ENCODE data around the gene RAPGEFL1. TPM values are rescaled to one million over a fixed set of nuclear protein-coding genes. Genes with fewer than 3 reads are reported as not detected.

RAPGEFL1 gene
- total and polyA plus RNA-seq, 2 donors (not counting 1 experiment from before 2014, with no cell fraction given), result 3.0 to 5.6 TPM

DNA sequence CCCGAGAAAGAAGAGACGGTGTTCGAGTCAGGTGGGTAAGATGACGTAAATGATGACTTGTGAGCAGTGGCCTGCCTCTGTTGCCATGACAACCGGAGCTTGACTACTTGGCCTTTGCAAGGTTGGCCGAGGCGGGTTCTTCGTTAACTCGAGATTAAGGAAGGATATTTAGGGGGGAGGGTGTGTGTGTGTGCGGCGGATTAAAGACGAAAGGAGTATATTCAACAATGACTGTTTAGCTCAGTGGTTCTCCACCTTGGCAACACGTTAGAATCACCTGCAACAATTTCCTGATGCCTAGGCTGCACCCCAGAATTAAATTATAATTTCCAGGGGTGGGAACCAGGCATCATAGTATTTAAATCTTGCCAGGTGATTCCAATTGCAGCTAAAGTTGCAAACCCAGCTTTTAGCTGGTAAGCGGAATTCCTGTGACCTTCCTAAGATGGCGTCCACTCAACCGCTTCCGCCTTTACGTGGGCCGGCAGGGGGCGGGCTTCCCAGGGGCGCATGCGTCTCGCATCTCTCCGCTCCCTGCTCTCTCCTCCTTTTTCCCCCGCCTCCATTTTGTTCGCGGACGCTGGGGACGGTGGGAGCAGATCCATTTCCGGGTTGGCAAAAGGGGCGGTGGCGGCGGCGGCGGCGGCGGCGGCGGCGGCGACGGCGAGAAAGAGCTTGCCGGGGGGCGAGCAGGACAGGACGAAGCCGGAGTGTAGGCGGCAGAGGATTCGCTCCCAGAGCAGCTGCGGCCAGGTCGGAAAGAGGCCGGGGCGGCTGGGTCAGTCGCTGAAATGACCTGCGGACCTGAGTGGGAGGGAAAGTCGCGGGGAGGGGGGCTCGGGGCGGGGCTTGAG lies 41.7 kb downstream of the RAPGEFL1 start, which contains the start of gene WIPF2:
WIPF2 (plus strand) TSS at position 565 of the 854 bp plus-strand sequence. CDS start 37,156 bp downstream, outside the sequence.
- no peak for TF ChIP-seq EZH2 (IDR thresholded peaks at IDR 0.05; ENCODE audit: borderline replicate concordance, insufficient read depth, low read depth, low read length, poor library complexity, severe bottlenecking)
- TF ChIP-seq, protein P1, sequence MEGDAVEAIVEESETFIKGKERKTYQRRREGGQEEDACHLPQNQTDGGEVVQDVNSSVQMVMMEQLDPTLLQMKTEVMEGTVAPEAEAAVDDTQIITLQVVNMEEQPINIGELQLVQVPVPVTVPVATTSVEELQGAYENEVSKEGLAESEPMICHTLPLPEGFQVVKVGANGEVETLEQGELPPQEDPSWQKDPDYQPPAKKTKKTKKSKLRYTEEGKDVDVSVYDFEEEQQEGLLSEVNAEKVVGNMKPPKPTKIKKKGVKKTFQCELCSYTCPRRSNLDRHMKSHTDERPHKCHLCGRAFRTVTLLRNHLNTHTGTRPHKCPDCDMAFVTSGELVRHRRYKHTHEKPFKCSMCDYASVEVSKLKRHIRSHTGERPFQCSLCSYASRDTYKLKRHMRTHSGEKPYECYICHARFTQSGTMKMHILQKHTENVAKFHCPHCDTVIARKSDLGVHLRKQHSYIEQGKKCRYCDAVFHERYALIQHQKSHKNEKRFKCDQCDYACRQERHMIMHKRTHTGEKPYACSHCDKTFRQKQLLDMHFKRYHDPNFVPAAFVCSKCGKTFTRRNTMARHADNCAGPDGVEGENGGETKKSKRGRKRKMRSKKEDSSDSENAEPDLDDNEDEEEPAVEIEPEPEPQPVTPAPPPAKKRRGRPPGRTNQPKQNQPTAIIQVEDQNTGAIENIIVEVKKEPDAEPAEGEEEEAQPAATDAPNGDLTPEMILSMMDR (IDR thresholded peaks at IDR 0.05), result peak; percentile 71
- DNase-seq, result peak; percentile 98
- no peaks in the 10 kb centered on the region for H4K20me1 ChIP-seq (ENCODE audit: control insufficient read depth, insufficient read depth, low read length, poor library complexity, severe bottlenecking)
- no peaks in the 10 kb centered on the region for H3K9me3 Mint-ChIP-seq (ENCODE audit: insufficient read depth)
- H3K4me1 ChIP-seq (ENCODE audit: control insufficient read depth in 2 of 2, insufficient read depth in 2 of 2, low read length in 2 of 2), result peaks cover 12 to 21% of the 10 kb centered on the region in 2 donors
- H3K27me3 Mint-ChIP-seq, result no peaks in the 10 kb centered on the region
- ChIA-PET CTCF (interaction anchor here (0.6 to 3.1 kb wide), 25 partner anchors 11 to 597 kb away, joined by 3 to 28 read pairs (median 4); partner anchors contain the start of genes CDC6, MSL1, PSMD3 and RAPGEFL1), POLR2A (interaction anchor here (0.5 to 1.4 kb wide), 12 partner anchors 13 to 266 kb away, joined by 3 to 5 read pairs (median 4); partner anchors contain the start of gene CASC3)
- WGBS (ENCODE audit: insufficient coverage), result 2% methylated on average over 49 of the region's 59 CpGs
- peak within 1 kb of the TSS; percentile 67 for H2AFZ ChIP-seq (ENCODE audit: insufficient read depth, low read depth, low read length, poor library complexity, severe bottlenecking)
- H3K9me3 ChIP-seq (ENCODE audit: control extremely low read depth in 1 of 3, control insufficient read depth in 2 of 3, insufficient read depth in 1 of 3, low read length in 2 of 3), result no peaks in the 10 kb centered on the region
- H3K4me2 ChIP-seq (replicated peaks; ENCODE audit: low read depth, low read length, poor library complexity, severe bottlenecking), result peak within 1 kb of the TSS; percentile 91
- no peaks in the 10 kb centered on the region for H3K36me3 ChIP-seq (replicated peaks in 1 of 2; ENCODE audit: control extremely low read depth in 1 of 2, control insufficient read depth in 1 of 2, extremely low read depth in 1 of 2, insufficient read depth in 2 of 2, low read length in 1 of 2)
- ATAC-seq (ENCODE audit: low read depth), result peak; percentile 86
- H3K79me2 ChIP-seq (ENCODE audit: control insufficient read depth, insufficient read depth, low read length), result peaks cover 44% of the 10 kb centered on the region
- no peaks in the 10 kb centered on the region for H3K27me3 ChIP-seq (replicated peaks in 1 of 4; ENCODE audit: control extremely low read depth in 1 of 4, control insufficient read depth in 3 of 4, insufficient read depth in 4 of 4, low read length in 3 of 4)
- peak within 1 kb of the TSS; percentile 98 for H3K9ac ChIP-seq (ENCODE audit: low read length)
- H3K4me1 Mint-ChIP-seq, result peaks cover 36% of the 10 kb centered on the region
- peak within 1 kb of the TSS; percentile 93 for H3K4me3 Mint-ChIP-seq
- intact Hi-C loops (cut with micrococcal nuclease), result loop anchor here (1.0 to 5.0 kb wide), 7 partner anchors 16 to 1448 kb away; partner anchors contain the start of genes CASC3 and CDC6
- peak within 1 kb of the TSS; percentile 99 for H3K27ac Mint-ChIP-seq
- H3K4me3 ChIP-seq (ENCODE audit: control extremely low read depth in 1 of 5, extremely low read depth in 1 of 5, insufficient read depth in 1 of 5, low read depth in 2 of 5, low read length in 4 of 5), result peak within 1 kb of the TSS; percentile 57 to 94 (median 82)
- peak within 1 kb of the TSS; percentile 92 to 100 for H3K27ac ChIP-seq (ENCODE audit: low read length in 2 of 2)
